Measurements from ENCODE around the gene CAMTA1. TPM values are rescaled to one million over a fixed set of nuclear protein-coding genes. Genes with fewer than 3 reads are reported as not detected.

CAMTA1 gene
- total and polyA plus RNA-seq, 9 of the 15 experiments (the other 6 are each of a cell fraction or from before 2014, with no cell fraction given): 43.9 to 161 (median 65.9) TPM

DNA sequence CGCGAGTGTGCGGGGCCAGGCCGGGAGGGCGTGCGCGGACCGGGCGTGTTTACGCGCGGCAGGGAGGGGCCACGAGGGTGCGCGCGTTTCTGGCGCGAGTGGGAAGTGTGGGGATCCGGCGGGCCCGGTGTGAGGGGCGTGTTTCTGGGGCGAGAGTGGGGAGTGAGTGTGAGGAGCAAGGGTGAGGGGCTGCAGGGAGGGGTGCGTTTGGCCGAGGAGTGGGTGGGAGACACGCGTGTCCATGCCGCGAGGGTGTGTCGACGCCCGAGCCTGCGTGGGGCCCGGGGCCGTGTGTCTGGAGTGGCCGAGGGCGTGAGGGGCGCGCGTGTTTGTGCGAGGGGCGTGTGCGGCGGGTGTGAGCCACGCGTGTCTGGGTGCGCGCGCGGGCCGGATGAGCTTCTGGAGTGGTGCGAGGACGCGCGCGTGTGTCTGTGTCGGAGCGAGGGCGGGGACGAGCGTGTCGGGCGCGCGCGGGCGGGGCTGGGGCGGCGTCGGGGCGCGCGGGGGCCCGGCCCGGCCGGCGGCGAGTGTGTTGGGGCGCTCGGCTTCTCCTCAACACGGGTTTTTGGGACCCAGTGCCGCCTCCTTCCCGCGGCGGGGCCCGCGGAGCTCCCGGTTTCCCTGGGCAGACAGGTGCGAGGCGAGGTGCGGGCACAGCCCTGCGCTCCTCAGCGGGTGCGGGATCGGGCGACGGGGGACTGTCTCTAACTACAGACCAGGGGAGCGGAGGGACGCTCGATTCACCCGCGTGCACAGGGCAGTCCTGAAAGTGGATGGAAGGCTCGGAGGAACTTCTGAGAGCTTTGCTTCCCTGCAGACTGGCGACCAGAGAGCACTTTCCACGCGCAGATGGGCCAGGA lies 920.0 kb downstream of the CAMTA1 start (continued):
- TF ChIP-seq, protein P1, sequence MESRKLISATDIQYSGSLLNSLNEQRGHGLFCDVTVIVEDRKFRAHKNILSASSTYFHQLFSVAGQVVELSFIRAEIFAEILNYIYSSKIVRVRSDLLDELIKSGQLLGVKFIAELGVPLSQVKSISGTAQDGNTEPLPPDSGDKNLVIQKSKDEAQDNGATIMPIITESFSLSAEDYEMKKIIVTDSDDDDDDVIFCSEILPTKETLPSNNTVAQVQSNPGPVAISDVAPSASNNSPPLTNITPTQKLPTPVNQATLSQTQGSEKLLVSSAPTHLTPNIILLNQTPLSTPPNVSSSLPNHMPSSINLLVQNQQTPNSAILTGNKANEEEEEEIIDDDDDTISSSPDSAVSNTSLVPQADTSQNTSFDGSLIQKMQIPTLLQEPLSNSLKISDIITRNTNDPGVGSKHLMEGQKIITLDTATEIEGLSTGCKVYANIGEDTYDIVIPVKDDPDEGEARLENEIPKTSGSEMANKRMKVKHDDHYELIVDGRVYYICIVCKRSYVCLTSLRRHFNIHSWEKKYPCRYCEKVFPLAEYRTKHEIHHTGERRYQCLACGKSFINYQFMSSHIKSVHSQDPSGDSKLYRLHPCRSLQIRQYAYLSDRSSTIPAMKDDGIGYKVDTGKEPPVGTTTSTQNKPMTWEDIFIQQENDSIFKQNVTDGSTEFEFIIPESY (CRISPR knock-in tag; IDR thresholded peaks at IDR 0.05): peak; percentile 97
- TF ChIP-seq NFE2L1 (tag; IDR thresholded peaks at IDR 0.05; ENCODE audit: borderline replicate concordance, low read depth): no peak
- TF ChIP-seq, protein P2, sequence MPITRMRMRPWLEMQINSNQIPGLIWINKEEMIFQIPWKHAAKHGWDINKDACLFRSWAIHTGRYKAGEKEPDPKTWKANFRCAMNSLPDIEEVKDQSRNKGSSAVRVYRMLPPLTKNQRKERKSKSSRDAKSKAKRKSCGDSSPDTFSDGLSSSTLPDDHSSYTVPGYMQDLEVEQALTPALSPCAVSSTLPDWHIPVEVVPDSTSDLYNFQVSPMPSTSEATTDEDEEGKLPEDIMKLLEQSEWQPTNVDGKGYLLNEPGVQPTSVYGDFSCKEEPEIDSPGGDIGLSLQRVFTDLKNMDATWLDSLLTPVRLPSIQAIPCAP (CRISPR knock-in tag; IDR thresholded peaks at IDR 0.05; ENCODE audit: borderline replicate concordance): no peak
- TF ChIP-seq NFIX (CRISPR knock-in tag; IDR thresholded peaks at IDR 0.05; ENCODE audit: low read depth): no peak
- no peak for TF ChIP-seq ZNF140 (CRISPR knock-in tag; IDR thresholded peaks at IDR 0.05)
- no peak for TF ChIP-seq ZNF778 (CRISPR knock-in tag; IDR thresholded peaks at IDR 0.05)
- TF ChIP-seq TARDBP (IDR thresholded peaks at IDR 0.05): peak; percentile 89
- TF ChIP-seq ZNF184 (CRISPR knock-in tag; IDR thresholded peaks at IDR 0.05): no peak
- TF ChIP-seq ZNF316 (IDR thresholded peaks at IDR 0.05): no peak
- no peak for TF ChIP-seq FUS (optimal IDR thresholded peaks at IDR 0.05; ENCODE audit: low read depth, low read length)
- TF ChIP-seq ARID2 (IDR thresholded peaks at IDR 0.05): no peak
- peak; percentile 74; the same call in 1 of the 2 replicates for TF ChIP-seq SMARCA5 (IDR thresholded peaks at IDR 0.05)
- TF ChIP-seq, protein P3, sequence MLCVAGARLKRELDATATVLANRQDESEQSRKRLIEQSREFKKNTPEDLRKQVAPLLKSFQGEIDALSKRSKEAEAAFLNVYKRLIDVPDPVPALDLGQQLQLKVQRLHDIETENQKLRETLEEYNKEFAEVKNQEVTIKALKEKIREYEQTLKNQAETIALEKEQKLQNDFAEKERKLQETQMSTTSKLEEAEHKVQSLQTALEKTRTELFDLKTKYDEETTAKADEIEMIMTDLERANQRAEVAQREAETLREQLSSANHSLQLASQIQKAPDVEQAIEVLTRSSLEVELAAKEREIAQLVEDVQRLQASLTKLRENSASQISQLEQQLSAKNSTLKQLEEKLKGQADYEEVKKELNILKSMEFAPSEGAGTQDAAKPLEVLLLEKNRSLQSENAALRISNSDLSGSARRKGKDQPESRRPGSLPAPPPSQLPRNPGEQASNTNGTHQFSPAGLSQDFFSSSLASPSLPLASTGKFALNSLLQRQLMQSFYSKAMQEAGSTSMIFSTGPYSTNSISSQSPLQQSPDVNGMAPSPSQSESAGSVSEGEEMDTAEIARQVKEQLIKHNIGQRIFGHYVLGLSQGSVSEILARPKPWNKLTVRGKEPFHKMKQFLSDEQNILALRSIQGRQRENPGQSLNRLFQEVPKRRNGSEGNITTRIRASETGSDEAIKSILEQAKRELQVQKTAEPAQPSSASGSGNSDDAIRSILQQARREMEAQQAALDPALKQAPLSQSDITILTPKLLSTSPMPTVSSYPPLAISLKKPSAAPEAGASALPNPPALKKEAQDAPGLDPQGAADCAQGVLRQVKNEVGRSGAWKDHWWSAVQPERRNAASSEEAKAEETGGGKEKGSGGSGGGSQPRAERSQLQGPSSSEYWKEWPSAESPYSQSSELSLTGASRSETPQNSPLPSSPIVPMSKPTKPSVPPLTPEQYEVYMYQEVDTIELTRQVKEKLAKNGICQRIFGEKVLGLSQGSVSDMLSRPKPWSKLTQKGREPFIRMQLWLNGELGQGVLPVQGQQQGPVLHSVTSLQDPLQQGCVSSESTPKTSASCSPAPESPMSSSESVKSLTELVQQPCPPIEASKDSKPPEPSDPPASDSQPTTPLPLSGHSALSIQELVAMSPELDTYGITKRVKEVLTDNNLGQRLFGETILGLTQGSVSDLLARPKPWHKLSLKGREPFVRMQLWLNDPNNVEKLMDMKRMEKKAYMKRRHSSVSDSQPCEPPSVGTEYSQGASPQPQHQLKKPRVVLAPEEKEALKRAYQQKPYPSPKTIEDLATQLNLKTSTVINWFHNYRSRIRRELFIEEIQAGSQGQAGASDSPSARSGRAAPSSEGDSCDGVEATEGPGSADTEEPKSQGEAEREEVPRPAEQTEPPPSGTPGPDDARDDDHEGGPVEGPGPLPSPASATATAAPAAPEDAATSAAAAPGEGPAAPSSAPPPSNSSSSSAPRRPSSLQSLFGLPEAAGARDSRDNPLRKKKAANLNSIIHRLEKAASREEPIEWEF (CRISPR knock-in tag; IDR thresholded peaks at IDR 0.05): no peak
- TF ChIP-seq, protein P4, sequence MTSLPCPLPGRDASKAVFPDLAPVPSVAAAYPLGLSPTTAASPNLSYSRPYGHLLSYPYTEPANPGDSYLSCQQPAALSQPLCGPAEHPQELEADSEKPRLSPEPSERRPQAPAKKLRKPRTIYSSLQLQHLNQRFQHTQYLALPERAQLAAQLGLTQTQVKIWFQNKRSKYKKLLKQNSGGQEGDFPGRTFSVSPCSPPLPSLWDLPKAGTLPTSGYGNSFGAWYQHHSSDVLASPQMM (CRISPR knock-in tag; IDR thresholded peaks at IDR 0.05): no peak
- TF ChIP-seq ZNF707 (CRISPR knock-in tag; conservative IDR thresholded peaks at IDR 0.05): no peak
- no peak for TF ChIP-seq NR1H2 (CRISPR knock-in tag; IDR thresholded peaks at IDR 0.05)
- TF ChIP-seq HDAC1 (IDR thresholded peaks at IDR 0.05): peak in 1 of 2 experiments; percentile 92; a peak in 2 of 4 replicates
- peak; percentile 67; the same call in 1 of the 2 replicates for TF ChIP-seq MTA1 (IDR thresholded peaks at IDR 0.05; ENCODE audit: borderline replicate concordance)
- TF ChIP-seq BCOR (IDR thresholded peaks at IDR 0.05): no peak
- no peak for TF ChIP-seq BRD4 (IDR thresholded peaks at IDR 0.05)
- TF ChIP-seq, protein P5, sequence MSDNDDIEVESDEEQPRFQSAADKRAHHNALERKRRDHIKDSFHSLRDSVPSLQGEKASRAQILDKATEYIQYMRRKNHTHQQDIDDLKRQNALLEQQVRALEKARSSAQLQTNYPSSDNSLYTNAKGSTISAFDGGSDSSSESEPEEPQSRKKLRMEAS (CRISPR knock-in tag; IDR thresholded peaks at IDR 0.05): 0 out of 2 replicates have a peak, but pooled peaks have one; percentile 29
